Measurements from ENCODE around the gene MEIOSIN. TPM values are rescaled to one million over a fixed set of nuclear protein-coding genes. Genes with fewer than 3 reads are reported as not detected.

The MEIOSIN gene
- total and polyA plus RNA-seq, 2 of the 13 experiments (the other 11 are each of a cell fraction or from before 2014, with no cell fraction given), result not detected

- TF ChIP-seq ZNF574 (CRISPR knock-in tag; IDR thresholded peaks at IDR 0.05) (no peak), ZNF556 (CRISPR knock-in tag; IDR thresholded peaks at IDR 0.05; ENCODE audit: borderline replicate concordance) (no peak), NFE2 (CRISPR knock-in tag; IDR thresholded peaks at IDR 0.05) (no peak), ZNF335 (CRISPR knock-in tag; IDR thresholded peaks at IDR 0.05) (no peak)
Observed at GRCh38 chr19:45804140-45804958, 71.1 kb downstream of the MEIOSIN start (continued).

- H3K4me3 ChIP-seq (replicated peaks in 1 of 3; ENCODE audit: insufficient read depth in 1 of 3, low read depth in 2 of 3, low read length in 3 of 3), result no peak overlapping the region
- DNase-seq (ENCODE audit: low spot score) (no peak), FAIRE-seq (no peak), ATAC-seq (no peak)
- ChIA-PET CTCF (ENCODE audit: low intra/inter-chr PET ratio, low total read pairs) (no interaction called here), POLR2A (no interaction called here)
- H3K4me2 ChIP-seq (ENCODE audit: low read depth, low read length), result no peak overlapping the region
- intact Hi-C loops (cut with micrococcal nuclease; ENCODE audit: unreplicated experiment), result no loop called here
- H2AFZ ChIP-seq (ENCODE audit: low read length), result no peak overlapping the region
- H3K27ac ChIP-seq (ENCODE audit: extremely low read length, insufficient read depth, low read length), result no peak overlapping the region
- in situ Hi-C loops (cut with HindIII; ENCODE audit: extremely low pct_ligation_motif_present, low pct_unique_long_range_greater_than_20kb), result no loop called here
- peaks cover 21% of the 10 kb centered on the region for H3K4me1 ChIP-seq (ENCODE audit: insufficient read depth, low read length)
- 41% methylated on average over 8 of the region's 8 CpGs for WGBS (ENCODE audit: low lambda C conversion rate)
- H4K20me1 ChIP-seq (ENCODE audit: insufficient read depth, low read length), result no peaks in the 10 kb centered on the region
- TF ChIP-seq THAP8 (CRISPR knock-in tag; IDR thresholded peaks at IDR 0.05; ENCODE audit: borderline replicate concordance) (no peak), HNRNPL (IDR thresholded peaks at IDR 0.05; ENCODE audit: low read depth, low read length) (no peak), RAD51 (IDR thresholded peaks at IDR 0.05; ENCODE audit: borderline replicate concordance) (no peak), ZNF296 (CRISPR knock-in tag; conservative IDR thresholded peaks at IDR 0.05) (no peak), TEAD3 (CRISPR knock-in tag; optimal IDR thresholded peaks at IDR 0.05; ENCODE audit: borderline replicate concordance) (no peak), PPARG (CRISPR knock-in tag; conservative IDR thresholded peaks at IDR 0.05) (no peak)
- no peaks in the 10 kb centered on the region for H3K9me3 ChIP-seq (ENCODE audit: low read length)
- peaks cover 1 to 16% of the 10 kb centered on the region in 2 experiments; a peak in 3 of 5 replicates for H3K27me3 ChIP-seq (ENCODE audit: control insufficient read depth in 1 of 2, insufficient read depth in 2 of 2, low read length in 2 of 2)
- BruUV-seq (replicated peaks), result no TSS peak
- no peak overlapping the region for H3K9ac ChIP-seq (ENCODE audit: insufficient read depth, low read depth, low read length)
- H3K79me2 ChIP-seq (ENCODE audit: insufficient read depth, low read length), result no peaks in the 10 kb centered on the region
- H3K36me3 ChIP-seq (replicated peaks in 1 of 2; ENCODE audit: control insufficient read depth in 1 of 2, insufficient read depth in 2 of 2, low read length in 2 of 2), result no peaks in the 10 kb centered on the region
Observed at GRCh38 chr19:45804959-45805230, 71.7 kb downstream of the MEIOSIN start.

All from HepG2 (cell line).